ENCODE data around the gene ZNRD2.

DNA sequence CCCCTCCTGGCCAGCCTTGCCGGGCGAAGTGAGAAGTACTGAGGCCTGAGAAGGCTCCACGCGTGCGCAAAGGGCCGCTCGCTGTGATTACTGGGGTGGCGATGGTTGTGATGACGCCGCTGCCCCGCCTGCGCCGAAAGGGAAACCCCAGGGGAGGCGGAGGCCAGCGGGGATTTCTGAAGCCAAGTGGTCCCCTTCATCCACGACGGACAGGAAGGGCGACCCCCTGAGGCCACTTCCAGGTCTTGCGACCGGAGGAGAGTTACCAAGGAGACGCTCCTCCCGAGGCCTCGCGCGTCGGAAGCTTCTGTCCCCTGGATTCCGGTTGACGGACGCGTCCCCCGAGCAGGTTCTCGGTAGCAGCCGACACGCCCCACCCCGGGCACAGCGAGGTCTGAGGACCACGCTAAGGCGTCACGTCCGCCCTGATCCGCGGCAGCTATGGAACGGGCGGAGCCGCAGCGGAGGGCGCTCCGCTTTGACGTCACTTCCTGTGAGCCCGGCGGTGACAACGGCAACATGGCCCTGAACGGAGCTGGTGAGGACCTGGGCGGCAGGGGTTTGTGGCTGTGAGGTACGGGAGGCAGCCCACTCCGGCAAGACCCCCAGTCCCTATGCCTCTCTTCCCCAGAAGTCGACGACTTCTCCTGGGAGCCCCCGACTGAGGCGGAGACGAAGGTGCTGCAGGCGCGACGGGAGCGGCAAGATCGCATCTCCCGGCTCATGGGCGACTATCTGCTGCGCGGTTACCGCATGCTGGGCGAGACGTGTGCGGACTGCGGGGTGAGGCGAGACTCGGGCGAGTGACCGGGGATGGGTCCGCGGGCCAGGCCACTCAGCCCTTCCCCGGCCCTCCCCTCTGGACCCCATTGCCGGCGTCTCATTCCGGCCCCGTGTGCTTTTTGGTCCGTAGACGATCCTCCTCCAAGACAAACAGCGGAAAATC lies at the start of gene ZNRD2:
- TF ChIP-seq CTCF (IDR thresholded peaks at IDR 0.05) (peak in 5 of 6 experiments; percentile 40 to 85 (median 71)), POLR2A (IDR thresholded peaks at IDR 0.05) (peak in 3 of 4 donors; percentile 44 to 86 (median 52)), POLR2AphosphoS5 (IDR thresholded peaks at IDR 0.05) (peak; percentile 96 to 99)

All from upper lobe of left lung (tissue), 4 donors.